Measurements from ENCODE around the gene CALY.

The CALY gene

DNA sequence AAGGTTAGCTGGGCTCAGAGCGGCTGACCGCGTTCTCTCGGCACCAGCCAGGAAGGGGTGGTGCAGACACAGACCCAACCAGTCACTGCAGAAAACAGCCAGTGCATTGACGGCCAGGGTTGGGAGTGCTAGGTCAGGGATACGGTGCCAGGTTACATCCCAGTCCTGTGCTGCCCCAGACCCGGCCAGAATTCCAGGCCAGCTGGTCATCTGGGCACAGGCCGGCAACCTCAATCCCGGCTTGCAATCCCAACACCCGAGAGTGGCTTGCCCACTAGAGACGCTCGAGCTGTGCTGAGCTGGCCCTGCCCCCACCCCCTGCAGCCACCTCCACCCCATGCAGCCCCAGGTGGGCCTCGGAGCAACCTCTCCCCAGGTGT lies 14.2 kb upstream of the CALY start:
- no peak for DNase-seq

DNA sequence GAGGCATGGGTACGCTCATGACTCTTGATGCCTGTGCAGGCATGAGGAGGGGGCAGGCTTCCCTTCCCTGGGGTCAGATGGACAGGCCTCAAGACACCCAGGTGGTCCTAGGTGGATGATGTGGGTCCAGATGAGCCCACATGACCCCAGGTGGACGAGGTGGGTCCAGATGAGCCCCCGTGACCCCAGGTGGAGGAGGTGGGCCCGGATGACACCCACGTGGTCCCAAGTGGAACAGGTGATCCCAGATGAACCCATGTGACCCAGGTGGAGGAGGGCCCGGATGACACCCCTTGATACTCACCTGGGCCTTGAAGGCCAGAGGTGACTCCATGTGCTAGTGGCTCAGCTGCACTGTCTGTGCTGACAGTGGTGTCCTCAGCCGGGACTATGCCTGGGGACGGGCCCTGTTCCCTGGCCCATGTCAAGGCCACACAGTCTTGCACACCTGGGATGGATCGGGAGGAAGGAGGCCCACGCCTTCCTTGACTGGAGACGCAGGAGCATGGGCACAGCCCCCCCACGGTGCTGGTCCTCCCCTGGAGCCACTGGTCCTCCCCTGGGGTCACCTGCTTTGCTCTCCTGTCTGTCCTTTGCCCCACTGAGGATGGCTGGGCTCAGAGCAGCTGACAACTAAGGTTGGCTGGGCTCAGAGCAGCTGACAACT lies 13.7 kb upstream of the CALY start:
- no peak for DNase-seq

DNA sequence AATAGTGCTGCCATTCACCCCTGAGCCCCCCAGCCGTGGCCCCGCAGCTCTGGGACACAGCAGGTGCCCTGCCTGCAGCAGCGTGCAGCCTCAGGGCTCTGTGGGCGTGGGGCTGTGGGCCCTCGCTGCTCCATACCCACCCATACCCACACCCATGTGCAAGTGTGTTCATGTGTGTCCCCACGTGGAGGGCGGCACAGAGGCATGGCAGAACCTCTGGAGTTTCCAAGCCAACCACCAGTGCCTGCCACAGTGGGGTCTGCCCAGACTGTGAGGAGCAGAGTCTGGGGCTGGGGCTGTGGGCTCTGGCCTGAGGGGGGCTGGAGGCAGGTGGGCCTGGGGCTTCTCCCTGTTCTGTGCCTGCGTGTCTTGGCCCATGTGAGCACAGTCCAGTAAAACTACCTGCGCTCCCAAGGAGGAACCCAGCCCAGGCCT lies 12.9 kb upstream of the CALY start:
- DNase-seq: no peak

DNA sequence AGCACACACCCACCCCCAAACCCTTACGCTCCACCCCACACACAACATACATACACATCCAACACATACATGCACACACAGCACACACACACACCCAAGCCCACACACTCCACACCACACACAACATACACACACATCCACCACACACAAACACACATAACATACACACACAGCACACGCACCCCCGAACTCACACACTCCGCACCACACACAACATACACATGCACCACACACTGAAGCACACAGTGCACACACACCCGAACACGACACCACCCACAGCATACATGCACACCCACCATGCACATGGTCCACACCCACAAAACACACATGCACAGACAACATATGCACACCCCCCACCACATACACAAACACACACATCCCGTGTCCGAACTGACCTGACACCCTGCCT lies 12.5 kb upstream of the CALY start:
- DNase-seq: no peak

DNA sequence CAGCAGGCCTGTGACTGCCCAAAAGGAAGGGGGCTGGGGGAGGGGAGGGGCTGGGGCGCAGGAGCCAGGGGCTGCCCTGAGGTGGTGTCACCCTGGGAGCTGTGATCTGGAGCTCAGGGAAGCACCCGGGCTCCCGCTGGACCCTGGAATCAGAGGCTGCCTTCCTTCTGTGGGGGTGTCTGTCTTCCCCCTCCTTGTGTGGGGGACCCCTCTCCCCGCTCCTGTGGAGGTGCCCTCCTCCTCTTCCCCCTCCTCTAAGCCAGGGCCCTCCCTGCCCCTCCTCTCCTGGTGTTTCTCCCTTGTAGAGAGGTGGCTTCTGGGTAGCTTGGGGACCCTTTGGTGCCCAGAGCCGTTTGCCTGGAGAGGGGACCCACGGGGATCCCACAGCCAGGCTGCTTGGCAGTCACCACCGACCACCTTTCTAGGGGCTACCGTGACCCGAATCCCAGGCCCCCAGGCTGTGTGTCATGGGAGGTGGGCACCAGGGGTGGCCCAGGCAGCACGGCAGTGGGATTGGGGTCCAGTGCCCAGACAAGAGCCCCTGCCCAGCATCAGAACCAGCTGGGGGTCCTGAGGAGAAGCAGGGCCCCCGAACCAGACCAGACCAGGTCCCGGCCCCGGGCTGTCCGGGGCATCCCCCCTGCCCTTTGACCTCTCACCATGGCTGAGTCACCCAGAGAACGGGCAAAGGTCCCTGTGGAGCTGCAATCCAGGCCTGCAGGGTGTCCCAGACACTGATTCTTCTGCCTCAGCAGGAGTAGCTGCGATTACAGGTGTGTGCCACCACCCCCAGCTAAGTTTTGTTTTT lies 11.2 kb upstream of the CALY start:
- DNase-seq: no peak

GRCh38 chr10:133346413-133346812 lies 9.7 kb upstream of the CALY start:
- no peak for DNase-seq

- no peak for DNase-seq
Measured at GRCh38 chr10:133344236-133344635, 7.5 kb upstream of the CALY start.

DNA sequence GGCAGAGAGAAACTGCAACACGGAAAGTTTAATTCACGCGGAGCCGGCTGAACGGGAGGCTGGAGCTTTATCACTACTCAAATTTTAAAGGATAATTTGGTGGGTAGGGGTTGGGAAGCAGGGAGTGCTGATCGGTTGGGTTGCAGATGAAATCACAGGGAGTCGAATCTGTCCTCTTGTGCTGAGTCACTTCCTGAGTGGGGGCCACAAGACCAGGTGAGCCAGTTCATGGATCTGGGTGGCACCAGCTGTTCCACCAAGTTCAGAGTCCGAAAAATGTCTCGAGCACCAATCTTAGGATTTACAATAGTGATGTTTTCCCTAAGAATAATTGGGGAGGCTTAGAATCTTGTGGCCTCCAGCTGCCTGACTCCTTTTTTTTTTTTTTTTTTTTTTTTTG lies 6.9 kb upstream of the CALY start:
- no peak for DNase-seq

GRCh38 chr10:133342942-133343341 lies 6.2 kb upstream of the CALY start:
- DNase-seq: no peak

- no peak for DNase-seq
Measured at GRCh38 chr10:133341983-133342382, 5.3 kb upstream of the CALY start.

DNA sequence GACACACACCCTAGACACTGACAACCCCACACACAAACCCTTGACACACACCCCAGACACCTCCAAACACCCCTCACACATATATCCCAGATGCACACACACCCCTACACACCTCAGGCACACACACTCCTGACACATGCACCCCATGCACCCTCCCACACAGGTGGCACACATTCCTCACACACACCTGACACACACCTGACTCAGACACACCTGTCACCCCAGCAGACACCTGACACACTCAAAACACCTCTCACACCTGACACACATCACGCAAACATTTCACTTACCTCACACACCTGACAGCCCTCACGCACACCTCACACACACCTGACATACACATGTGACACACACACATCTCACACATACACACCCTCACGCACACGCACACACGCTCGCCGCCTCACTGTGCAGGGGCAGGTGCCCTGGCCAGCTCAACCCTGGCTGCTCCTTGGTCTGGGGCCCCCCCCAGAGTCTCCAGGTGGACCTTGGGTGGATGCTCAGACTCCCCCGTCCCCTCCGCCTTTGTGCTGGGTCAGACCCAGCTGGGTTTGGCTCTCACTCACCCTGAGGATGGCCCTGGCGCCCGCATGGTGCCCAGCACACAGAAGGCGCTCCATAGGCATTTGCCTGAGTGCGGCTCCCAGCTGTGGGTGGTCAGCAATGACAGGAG lies 3.1 kb upstream of the CALY start:
- DNase-seq: no peak

GRCh38 chr10:133338080-133339071 lies 1.7 kb upstream of the CALY start:
- no peak for DNase-seq

DNA sequence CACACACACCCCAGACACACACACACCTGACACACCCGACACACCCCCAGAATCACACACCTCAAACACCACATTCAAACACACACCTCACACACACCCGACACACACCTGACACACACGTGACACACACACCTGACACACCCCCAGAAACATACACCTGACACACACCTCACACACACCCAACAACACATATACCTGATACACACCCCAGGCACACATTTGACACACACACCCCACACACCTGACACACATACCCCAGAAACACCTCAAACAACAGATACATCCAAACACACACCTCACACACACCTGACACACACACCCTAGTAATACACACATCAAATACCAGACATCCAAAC lies 652 bp upstream of the CALY start:
- no peak for DNase-seq

DNA sequence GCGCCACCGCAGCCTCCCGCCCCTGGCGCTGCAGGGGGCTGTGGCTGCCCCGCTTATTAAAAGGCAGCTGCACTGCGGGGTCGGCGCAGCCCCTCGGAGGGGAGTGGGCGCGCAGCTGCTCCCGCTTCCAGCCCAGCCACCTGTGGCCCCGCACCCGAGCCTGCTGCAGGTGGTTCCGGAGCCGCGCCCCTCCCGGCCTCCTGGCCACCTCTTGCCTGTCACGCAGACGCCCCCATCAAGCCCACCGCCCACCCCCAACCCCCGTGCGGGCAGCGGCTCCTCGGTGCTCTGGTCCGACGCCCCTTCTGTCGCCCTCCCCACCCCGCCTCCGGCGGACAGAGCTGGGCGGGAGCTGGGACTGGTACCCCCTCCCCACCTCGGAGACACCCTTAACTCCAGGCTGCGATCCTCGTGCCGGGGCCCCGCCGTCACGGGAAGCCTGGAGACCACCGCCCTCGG lies 549 bp downstream of the CALY start:
- DNase-seq: no peak

DNA sequence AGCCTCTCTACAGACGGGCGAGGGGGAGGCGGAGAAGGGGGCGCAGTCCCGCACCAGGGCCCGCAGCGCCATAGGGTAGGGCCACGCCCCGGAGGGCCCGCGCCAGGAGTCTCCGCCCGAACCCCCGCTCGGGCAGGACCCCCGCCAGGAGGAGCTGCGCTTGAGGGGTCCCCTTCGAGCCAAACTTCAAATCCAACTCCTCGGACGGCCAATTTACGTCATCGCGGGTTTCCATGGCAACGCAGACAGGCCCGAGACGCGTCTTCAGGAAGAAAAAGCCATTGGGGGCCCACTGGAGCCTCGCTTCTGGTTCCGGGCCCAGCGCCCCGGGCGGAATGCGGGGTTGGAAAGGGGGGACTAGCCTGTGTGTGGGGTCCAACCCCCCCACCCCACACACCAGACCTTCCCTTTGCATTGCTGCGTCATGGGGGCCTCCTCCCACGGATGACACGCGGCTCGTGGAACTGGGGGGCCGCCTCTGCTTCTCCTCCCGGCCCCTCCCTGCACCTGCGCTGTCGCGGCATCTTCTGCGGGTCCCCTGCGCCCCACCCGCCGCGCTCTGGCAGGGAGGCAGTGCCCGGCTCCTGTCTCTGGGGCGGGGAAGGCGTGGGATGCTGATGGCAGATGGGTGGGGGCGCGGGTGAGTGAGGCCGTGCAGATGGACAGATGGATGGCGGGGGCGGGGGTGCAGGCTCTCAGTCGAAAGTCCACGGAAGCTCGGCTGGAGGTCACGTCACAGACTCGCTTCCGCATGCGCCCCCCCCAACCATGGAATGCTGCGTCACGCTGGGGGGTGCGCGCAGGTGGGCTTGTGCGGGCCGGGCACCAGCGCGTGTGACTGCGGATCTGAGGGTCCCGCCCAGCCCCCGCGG lies 1.2 kb downstream of the CALY start:
- DNase-seq: no peak

- DNase-seq: no peak
Measured at GRCh38 chr10:133334503-133335245, 2.0 kb downstream of the CALY start.

- DNase-seq: no peak
Measured at GRCh38 chr10:133332936-133333699, 3.6 kb downstream of the CALY start.

- peak; percentile 75 for DNase-seq
Measured at GRCh38 chr10:133329491-133330202, 7.0 kb downstream of the CALY start.
